Measurements from ENCODE around the gene SGCD.

SGCD gene

GRCh38 chr5:156477196-156477595 lies 150.2 kb downstream of the SGCD start:
- TF ChIP-seq CTCF (IDR thresholded peaks at IDR 0.05), result no peak
- H3K27ac ChIP-seq, result peak overlapping the region in 1 of 2 donors; percentile 62
- no peak overlapping the region for H3K4me3 ChIP-seq
- no peaks in the 10 kb centered on the region for H3K9me3 ChIP-seq
- H3K4me1 ChIP-seq, result peaks cover 0 to 49% (median 27%) of the 10 kb centered on the region in 4 donors
- H3K27me3 ChIP-seq, result no peaks in the 10 kb centered on the region
- no peak for DNase-seq
- no peaks in the 10 kb centered on the region for H3K36me3 ChIP-seq
- intact Hi-C loops (cut with DNase I; ENCODE audit: low total_unique reads), result no loop called here

GRCh38 chr5:156479849-156480248 lies 152.9 kb downstream of the SGCD start:
- Histone ChIP-seq H3K27me3 (no peaks in the 10 kb centered on the region), H3K9me3 (no peaks in the 10 kb centered on the region), H3K4me3 (no peak overlapping the region), H3K4me1 (peaks cover 0 to 31% (median 17%) of the 10 kb centered on the region in 4 donors), H3K27ac (no peak overlapping the region), H3K36me3 (no peaks in the 10 kb centered on the region)
- DNase-seq, result peak in 1 of 2 donors; percentile 21
- intact Hi-C loops (cut with DNase I; ENCODE audit: low total_unique reads), result no loop called here
- no peak for TF ChIP-seq CTCF (IDR thresholded peaks at IDR 0.05)

GRCh38 chr5:156481741-156482140 lies 154.8 kb downstream of the SGCD start:
- Histone ChIP-seq H3K36me3 (no peaks in the 10 kb centered on the region), H3K27me3 (no peaks in the 10 kb centered on the region), H3K4me1 (peaks cover 0 to 12% (median 5%) of the 10 kb centered on the region in 4 donors), H3K9me3 (no peaks in the 10 kb centered on the region), H3K4me3 (no peak overlapping the region), H3K27ac (no peak overlapping the region)
- no peak for DNase-seq
- intact Hi-C loops (cut with DNase I; ENCODE audit: low total_unique reads), result no loop called here
- TF ChIP-seq CTCF (IDR thresholded peaks at IDR 0.05), result no peak

- DNase-seq, result no peak
- Histone ChIP-seq H3K4me1 (peaks cover 0 to 3% (median 2%) of the 10 kb centered on the region in 4 donors), H3K9me3 (no peaks in the 10 kb centered on the region), H3K27ac (no peak overlapping the region), H3K4me3 (no peak overlapping the region), H3K36me3 (no peaks in the 10 kb centered on the region), H3K27me3 (no peaks in the 10 kb centered on the region)
- TF ChIP-seq CTCF (IDR thresholded peaks at IDR 0.05), result no peak
- intact Hi-C loops (cut with DNase I; ENCODE audit: low total_unique reads), result no loop called here
These were observed 155.9 kb downstream of the SGCD start for GRCh38 chr5:156482818-156483217.

GRCh38 chr5:156486394-156487238 lies 159.7 kb downstream of the SGCD start:
- Histone ChIP-seq H3K27me3 (no peaks in the 10 kb centered on the region), H3K36me3 (no peaks in the 10 kb centered on the region), H3K27ac (no peak overlapping the region), H3K4me3 (no peak overlapping the region), H3K9me3 (peaks cover 0 to 4% (median 0%) of the 10 kb centered on the region in 3 donors), H3K4me1 (no peaks in the 10 kb centered on the region)
- DNase-seq, result no peak
- no peak for TF ChIP-seq CTCF (IDR thresholded peaks at IDR 0.05)
- intact Hi-C loops (cut with DNase I; ENCODE audit: low total_unique reads), result no loop called here

All from tibial artery (tissue), 4 donors.